Skeletal muscle satellite cell (primary cell): ENCODE results near the gene FHOD3.

Experiments
- H3K27me3 ChIP-seq: 2 replicates; pipeline ENCODE4 v1.7.0; 2013; ENCODE audit warnings: low read length; ENCODE audit not compliant: control insufficient read depth, insufficient read depth
- H3K36me3 ChIP-seq: 2 replicates; pipeline ENCODE4 v1.7.0; 2013; ENCODE audit warnings: mild to moderate bottlenecking, control low read depth, low read length; ENCODE audit not compliant: insufficient read depth
- H3K4me1 ChIP-seq: 2 replicates; pipeline ENCODE4 v1.7.0; 2013; ENCODE audit warnings: low read length; ENCODE audit not compliant: control insufficient read depth, insufficient read depth
- H3K4me2 ChIP-seq: 2 replicates; pipeline ENCODE4 v1.7.0; 2013; ENCODE audit warnings: mild to moderate bottlenecking, low read length
- H3K4me3 ChIP-seq: 2 replicates; pipeline ENCODE4 v1.7.0; 2013; ENCODE audit warnings: low read length
- H3K9ac ChIP-seq: 2 replicates; pipeline ENCODE4 v1.7.0; 2013; ENCODE audit warnings: mild to moderate bottlenecking, low read depth, low read length, moderate library complexity
- H3K9me3 ChIP-seq: replicated peaks from 2 replicates; pipeline ENCODE4 v1.7.0; 2013; ENCODE audit warnings: mild to moderate bottlenecking, control low read depth, low read length

Gene FHOD3

GRCh38 chr18:36470896-36471295, 173.4 kb downstream of the FHOD3 start:
- H3K9ac ChIP-seq, result no peak overlapping the region

DNA sequence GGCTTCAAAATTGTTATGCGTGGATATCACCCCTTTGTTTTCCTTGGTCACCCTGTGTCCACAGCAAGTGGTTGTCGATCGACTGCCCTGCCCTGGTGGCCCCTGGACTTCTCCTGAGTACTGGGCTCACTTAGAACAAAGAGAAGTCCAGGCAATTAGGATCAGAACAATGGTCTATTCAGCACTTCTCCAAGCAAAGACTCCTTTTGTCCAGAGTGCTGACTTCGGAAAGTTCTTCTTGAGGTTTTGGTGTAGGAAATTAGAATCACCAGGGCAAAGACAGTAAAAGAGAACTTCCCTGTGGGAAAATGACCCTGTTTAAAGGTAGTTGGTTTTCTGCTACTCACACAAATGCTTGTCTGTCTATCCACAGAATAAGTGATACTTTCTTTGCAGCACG, 173.9 kb downstream of the FHOD3 start:
- Histone ChIP-seq H3K27me3 (no peaks in the 10 kb centered on the region), H3K36me3 (no peaks in the 10 kb centered on the region), H3K4me1 (no peaks in the 10 kb centered on the region), H3K9me3 (no peaks in the 10 kb centered on the region), H3K9ac (no peak overlapping the region), H3K4me2 (no peak overlapping the region), H3K4me3 (no peak overlapping the region)

More at GRCh38 chr18:36470896-36471295, 173.4 kb downstream of the FHOD3 start:
- H3K4me2 ChIP-seq, result no peak overlapping the region
- no peak overlapping the region for H3K4me3 ChIP-seq
- H3K4me1 ChIP-seq, result no peaks in the 10 kb centered on the region
- no peaks in the 10 kb centered on the region for H3K9me3 ChIP-seq
- no peaks in the 10 kb centered on the region for H3K27me3 ChIP-seq
- H3K36me3 ChIP-seq, result no peaks in the 10 kb centered on the region

GRCh38 chr18:36476433-36476832, 178.9 kb downstream of the FHOD3 start:
- Histone ChIP-seq H3K36me3 (no peaks in the 10 kb centered on the region), H3K4me2 (no peak overlapping the region), H3K4me3 (no peak overlapping the region), H3K9me3 (no peaks in the 10 kb centered on the region), H3K9ac (no peak overlapping the region), H3K27me3 (no peaks in the 10 kb centered on the region), H3K4me1 (no peaks in the 10 kb centered on the region)

DNA sequence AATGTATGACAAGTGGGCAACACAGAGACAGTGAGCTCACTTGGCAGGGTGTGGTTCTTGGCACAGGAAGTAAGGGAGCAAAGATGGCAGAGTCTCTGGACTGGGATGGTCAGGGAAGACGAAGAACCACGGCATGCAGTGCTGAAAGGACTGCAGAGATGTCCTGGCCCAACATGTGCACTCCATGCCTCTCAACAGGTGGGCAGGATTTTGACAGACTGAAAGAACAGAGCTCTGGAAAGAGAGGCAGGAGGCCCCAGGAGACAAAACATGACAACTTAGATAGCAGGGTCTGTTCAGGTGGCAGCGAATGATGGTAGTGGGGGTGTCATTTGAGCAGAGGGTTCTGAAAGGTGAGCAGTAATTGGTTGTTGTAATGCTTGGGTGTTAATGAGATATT, 180.3 kb downstream of the FHOD3 start:
- no peak overlapping the region for H3K9ac ChIP-seq
- no peak overlapping the region for H3K4me2 ChIP-seq
- no peak overlapping the region for H3K4me3 ChIP-seq
- no peaks in the 10 kb centered on the region for H3K36me3 ChIP-seq
- H3K27me3 ChIP-seq, result no peaks in the 10 kb centered on the region
- H3K4me1 ChIP-seq, result peaks cover 3% of the 10 kb centered on the region
- no peaks in the 10 kb centered on the region for H3K9me3 ChIP-seq

- H3K9me3 ChIP-seq, result no peaks in the 10 kb centered on the region
- no peak overlapping the region for H3K4me3 ChIP-seq
- peaks cover 6% of the 10 kb centered on the region for H3K4me1 ChIP-seq
- H3K27me3 ChIP-seq, result no peaks in the 10 kb centered on the region
- H3K4me2 ChIP-seq, result no peak overlapping the region
- no peak overlapping the region for H3K9ac ChIP-seq
- no peaks in the 10 kb centered on the region for H3K36me3 ChIP-seq
Observed at GRCh38 chr18:36481201-36481657, 183.7 kb downstream of the FHOD3 start.

- no peaks in the 10 kb centered on the region for H3K9me3 ChIP-seq
- H3K4me2 ChIP-seq, result no peak overlapping the region
- H3K4me3 ChIP-seq, result no peak overlapping the region
- H3K9ac ChIP-seq, result no peak overlapping the region
- no peaks in the 10 kb centered on the region for H3K36me3 ChIP-seq
- H3K4me1 ChIP-seq, result peaks cover 6% of the 10 kb centered on the region
- H3K27me3 ChIP-seq, result no peaks in the 10 kb centered on the region
Observed at GRCh38 chr18:36481935-36482334, 184.4 kb downstream of the FHOD3 start.

- H3K9ac ChIP-seq, result no peak overlapping the region
- H3K27me3 ChIP-seq, result no peaks in the 10 kb centered on the region
- peaks cover 6% of the 10 kb centered on the region for H3K4me1 ChIP-seq
- no peaks in the 10 kb centered on the region for H3K36me3 ChIP-seq
- H3K4me3 ChIP-seq, result no peak overlapping the region
- H3K4me2 ChIP-seq, result no peak overlapping the region
- no peaks in the 10 kb centered on the region for H3K9me3 ChIP-seq
Observed at GRCh38 chr18:36484591-36484990, 187.1 kb downstream of the FHOD3 start.

- Histone ChIP-seq H3K9me3 (no peaks in the 10 kb centered on the region), H3K27me3 (no peaks in the 10 kb centered on the region), H3K9ac (no peak overlapping the region), H3K4me2 (no peak overlapping the region), H3K36me3 (no peaks in the 10 kb centered on the region), H3K4me1 (peaks cover 6% of the 10 kb centered on the region), H3K4me3 (no peak overlapping the region)
Observed at GRCh38 chr18:36485772-36486171, 188.3 kb downstream of the FHOD3 start.

DNA sequence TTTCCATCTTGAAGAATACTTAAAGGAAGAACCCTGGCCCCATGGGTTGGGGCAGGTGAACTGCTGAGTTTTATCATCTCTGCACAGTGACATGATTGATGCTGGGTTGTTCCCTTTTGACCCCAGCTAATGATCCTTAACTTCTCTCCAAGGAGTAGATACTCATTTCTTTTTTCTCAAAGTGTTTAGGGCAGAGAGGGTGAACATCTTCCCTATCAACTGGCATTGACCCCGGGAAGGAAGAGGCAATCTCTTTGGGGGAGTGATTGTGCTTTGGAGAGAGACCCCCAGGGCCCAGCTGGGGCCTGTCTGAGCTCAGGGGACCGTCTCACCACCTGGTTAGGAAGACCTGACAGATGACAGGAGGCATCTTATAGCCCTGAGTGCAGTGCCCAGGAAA, 190.6 kb downstream of the FHOD3 start:
- H3K27me3 ChIP-seq, result no peaks in the 10 kb centered on the region
- no peak overlapping the region for H3K4me3 ChIP-seq
- no peaks in the 10 kb centered on the region for H3K9me3 ChIP-seq
- no peak overlapping the region for H3K9ac ChIP-seq
- H3K4me1 ChIP-seq, result no peaks in the 10 kb centered on the region
- H3K36me3 ChIP-seq, result no peaks in the 10 kb centered on the region
- H3K4me2 ChIP-seq, result no peak overlapping the region

GRCh38 chr18:36490897-36491296, 193.4 kb downstream of the FHOD3 start:
- no peak overlapping the region for H3K4me3 ChIP-seq
- no peaks in the 10 kb centered on the region for H3K27me3 ChIP-seq
- H3K4me2 ChIP-seq, result no peak overlapping the region
- no peaks in the 10 kb centered on the region for H3K9me3 ChIP-seq
- H3K4me1 ChIP-seq, result no peaks in the 10 kb centered on the region
- no peak overlapping the region for H3K9ac ChIP-seq
- no peaks in the 10 kb centered on the region for H3K36me3 ChIP-seq

DNA sequence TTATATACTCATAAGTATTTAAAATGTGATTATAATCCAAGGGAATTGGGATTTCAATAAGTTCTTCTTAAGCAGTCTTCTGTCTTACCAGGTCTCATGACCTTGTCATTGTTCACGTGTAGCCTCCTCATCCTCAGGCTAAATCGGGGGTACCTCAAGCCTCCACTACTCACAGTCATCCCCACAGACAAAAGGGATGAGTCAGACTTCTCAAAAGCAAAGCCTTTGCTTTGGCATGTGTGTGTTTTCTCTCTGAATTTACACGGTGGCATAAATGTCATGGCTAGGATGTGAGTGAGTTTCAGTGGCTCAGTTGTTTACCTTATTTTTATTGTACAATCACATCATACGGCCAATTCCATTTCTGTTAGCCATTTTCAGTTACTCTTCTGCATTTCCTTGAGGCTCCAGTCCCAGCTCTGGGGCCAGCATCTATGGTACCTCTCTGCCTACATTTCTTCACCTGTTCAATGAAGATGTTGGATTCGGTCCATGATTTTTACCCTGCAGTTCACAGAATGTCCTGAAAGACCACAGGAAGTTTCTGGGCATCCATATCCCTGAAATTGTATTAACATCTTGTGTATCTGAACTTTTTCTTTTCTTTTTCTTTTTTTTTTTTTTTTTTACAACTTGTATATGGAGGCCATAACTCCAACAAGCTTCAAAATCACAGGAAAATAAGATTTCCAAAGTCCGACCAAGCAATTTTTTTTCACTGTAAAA, 195.3 kb downstream of the FHOD3 start:
- no peaks in the 10 kb centered on the region for H3K9me3 ChIP-seq
- no peak overlapping the region for H3K4me3 ChIP-seq
- H3K27me3 ChIP-seq, result no peaks in the 10 kb centered on the region
- H3K9ac ChIP-seq, result no peak overlapping the region
- H3K4me2 ChIP-seq, result no peak overlapping the region
- no peaks in the 10 kb centered on the region for H3K36me3 ChIP-seq
- H3K4me1 ChIP-seq, result no peaks in the 10 kb centered on the region
